ENCODE results near the gene GSDME. TPM values are rescaled to one million over a fixed set of nuclear protein-coding genes. Genes with fewer than 3 reads are reported as not detected.
A peak's percentile ranks its signal among the peaks of the same experiment; 100 is the strongest.

GSDME gene
- total RNA-seq, 1 donor from 2014 or later = 10.8 TPM

DNA sequence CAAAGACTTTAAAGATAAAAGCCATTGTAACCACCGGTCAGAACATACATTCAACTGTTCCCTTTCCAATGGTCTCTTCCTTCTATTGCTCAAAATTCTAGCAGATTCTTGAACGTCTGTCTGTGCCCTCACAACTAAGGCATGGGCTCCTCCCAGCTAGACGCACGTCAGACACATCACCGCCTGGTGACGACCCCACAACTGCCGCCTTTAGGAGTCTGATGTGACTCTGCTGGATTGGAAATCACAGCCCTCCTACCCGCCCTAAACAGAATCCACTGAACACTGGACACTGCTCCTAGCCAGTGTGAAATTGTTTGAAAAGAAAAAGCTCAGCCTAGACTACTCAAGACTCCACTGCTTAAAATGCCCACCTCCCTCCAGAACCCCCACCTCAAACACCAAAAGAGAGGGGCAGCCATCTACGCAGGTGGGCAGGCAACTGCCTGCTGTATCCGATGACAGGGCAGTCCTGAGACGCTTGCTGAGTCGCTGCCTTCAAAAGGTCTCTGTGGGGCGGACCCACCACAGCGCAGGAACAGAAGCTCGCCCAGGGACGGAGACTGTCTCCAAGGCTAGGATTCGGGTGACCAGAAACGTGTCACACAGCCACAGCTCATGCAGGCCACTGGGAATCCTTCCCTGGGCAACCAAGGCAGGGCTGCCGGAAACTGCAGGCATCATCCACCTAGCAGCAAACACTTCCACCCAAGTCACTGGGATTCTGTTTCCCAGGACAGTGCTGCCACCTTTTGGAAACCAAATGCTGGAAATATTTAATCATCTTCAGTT, 34.7 kb downstream of the GSDME start:
- H3K4me3 Mint-ChIP-seq = no peak overlapping the region
- H3K27ac Mint-ChIP-seq = no peak overlapping the region
- peaks cover 5% of the 10 kb centered on the region for H3K27me3 Mint-ChIP-seq
- TF ChIP-seq, protein P1, sequence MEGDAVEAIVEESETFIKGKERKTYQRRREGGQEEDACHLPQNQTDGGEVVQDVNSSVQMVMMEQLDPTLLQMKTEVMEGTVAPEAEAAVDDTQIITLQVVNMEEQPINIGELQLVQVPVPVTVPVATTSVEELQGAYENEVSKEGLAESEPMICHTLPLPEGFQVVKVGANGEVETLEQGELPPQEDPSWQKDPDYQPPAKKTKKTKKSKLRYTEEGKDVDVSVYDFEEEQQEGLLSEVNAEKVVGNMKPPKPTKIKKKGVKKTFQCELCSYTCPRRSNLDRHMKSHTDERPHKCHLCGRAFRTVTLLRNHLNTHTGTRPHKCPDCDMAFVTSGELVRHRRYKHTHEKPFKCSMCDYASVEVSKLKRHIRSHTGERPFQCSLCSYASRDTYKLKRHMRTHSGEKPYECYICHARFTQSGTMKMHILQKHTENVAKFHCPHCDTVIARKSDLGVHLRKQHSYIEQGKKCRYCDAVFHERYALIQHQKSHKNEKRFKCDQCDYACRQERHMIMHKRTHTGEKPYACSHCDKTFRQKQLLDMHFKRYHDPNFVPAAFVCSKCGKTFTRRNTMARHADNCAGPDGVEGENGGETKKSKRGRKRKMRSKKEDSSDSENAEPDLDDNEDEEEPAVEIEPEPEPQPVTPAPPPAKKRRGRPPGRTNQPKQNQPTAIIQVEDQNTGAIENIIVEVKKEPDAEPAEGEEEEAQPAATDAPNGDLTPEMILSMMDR (conservative IDR thresholded peaks at IDR 0.05) = peak; percentile 56
- H3K4me1 Mint-ChIP-seq (ENCODE audit: unreplicated experiment) = no peaks in the 10 kb centered on the region
- DNase-seq (ENCODE audit: extremely low spot score, unreplicated experiment) = no peak
- peaks cover 7% of the 10 kb centered on the region for H3K9me3 Mint-ChIP-seq
- no peaks in the 10 kb centered on the region for H3K36me3 Mint-ChIP-seq

DNA sequence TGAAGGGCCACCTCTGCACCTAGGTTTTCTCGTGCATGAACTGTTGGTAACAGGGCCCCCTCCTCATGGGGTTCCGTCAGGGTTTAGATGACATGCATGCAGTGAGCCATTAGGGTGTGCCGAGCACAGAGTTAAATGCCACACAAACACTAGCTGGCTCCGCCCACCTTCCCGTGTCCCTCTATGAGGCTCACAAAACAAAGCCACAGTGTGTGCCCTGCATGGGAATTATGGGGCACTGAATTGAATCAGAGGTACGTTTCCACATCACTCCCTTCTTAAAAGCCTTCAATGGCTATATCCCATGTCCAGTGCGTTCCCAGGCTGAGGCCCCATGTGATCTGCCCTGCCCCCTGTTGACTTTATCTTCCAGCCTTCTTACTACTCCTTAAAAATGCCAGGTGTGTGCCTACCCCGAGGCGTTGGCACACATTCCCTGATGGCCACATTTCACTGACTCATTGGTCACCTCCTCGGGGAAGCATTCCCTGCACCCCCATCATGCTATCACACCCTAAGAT, 35.7 kb downstream of the GSDME start:
- DNase-seq (ENCODE audit: extremely low spot score, unreplicated experiment) = peak; percentile 45
- no peaks in the 10 kb centered on the region for H3K36me3 Mint-ChIP-seq
- H3K27ac Mint-ChIP-seq = no peak overlapping the region
- peaks cover 10% of the 10 kb centered on the region for H3K27me3 Mint-ChIP-seq
- no peak overlapping the region for H3K4me3 Mint-ChIP-seq
- peaks cover 7% of the 10 kb centered on the region for H3K9me3 Mint-ChIP-seq
- TF ChIP-seq, protein P1 (conservative IDR thresholded peaks at IDR 0.05) = no peak
- no peaks in the 10 kb centered on the region for H3K4me1 Mint-ChIP-seq (ENCODE audit: unreplicated experiment)

DNA sequence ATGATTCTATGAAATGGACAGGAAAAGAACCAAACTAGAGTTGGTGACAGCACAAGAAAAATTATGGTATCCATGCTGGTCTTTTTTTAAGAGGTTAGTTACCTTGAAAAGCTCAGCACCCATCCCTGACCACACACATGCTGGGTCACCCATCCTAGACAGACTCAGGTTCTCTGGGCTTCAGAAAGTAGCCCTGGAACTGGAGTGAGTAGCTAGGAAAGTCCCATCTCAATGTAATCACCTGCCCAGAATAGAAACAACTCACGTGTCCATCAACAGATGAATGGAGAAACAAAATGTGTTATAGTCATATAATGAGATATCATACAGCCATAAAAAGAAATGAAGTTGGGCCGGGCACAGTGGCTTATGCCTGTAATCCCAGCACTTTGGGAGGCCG, 37.0 kb downstream of the GSDME start:
- Mint-ChIP-seq H3K36me3 (no peaks in the 10 kb centered on the region), H3K27ac (no peak overlapping the region), H3K4me1 (ENCODE audit: unreplicated experiment) (peaks cover 6% of the 10 kb centered on the region), H3K9me3 (peaks cover 7% of the 10 kb centered on the region), H3K4me3 (no peak overlapping the region), H3K27me3 (peaks cover 10% of the 10 kb centered on the region)
- TF ChIP-seq, protein P1 (conservative IDR thresholded peaks at IDR 0.05) = no peak
- no peak for DNase-seq (ENCODE audit: extremely low spot score, unreplicated experiment)

GRCh38 chr7:24718977-24719491, 38.2 kb downstream of the GSDME start:
- Mint-ChIP-seq H3K4me1 (ENCODE audit: unreplicated experiment) (peaks cover 6% of the 10 kb centered on the region), H3K27ac (no peak overlapping the region), H3K4me3 (no peak overlapping the region), H3K27me3 (peaks cover 10% of the 10 kb centered on the region), H3K9me3 (no peaks in the 10 kb centered on the region), H3K36me3 (no peaks in the 10 kb centered on the region)
- no peak for DNase-seq (ENCODE audit: extremely low spot score, unreplicated experiment)
- TF ChIP-seq, protein P1 (conservative IDR thresholded peaks at IDR 0.05) = no peak

- no peak overlapping the region for H3K27ac Mint-ChIP-seq
- TF ChIP-seq, protein P1 (conservative IDR thresholded peaks at IDR 0.05) = no peak
- H3K27me3 Mint-ChIP-seq = peaks cover 10% of the 10 kb centered on the region
- no peak for DNase-seq (ENCODE audit: extremely low spot score, unreplicated experiment)
- H3K4me3 Mint-ChIP-seq = no peak overlapping the region
- H3K36me3 Mint-ChIP-seq = no peaks in the 10 kb centered on the region
- H3K4me1 Mint-ChIP-seq (ENCODE audit: unreplicated experiment) = peaks cover 6% of the 10 kb centered on the region
- H3K9me3 Mint-ChIP-seq = no peaks in the 10 kb centered on the region
Observed at GRCh38 chr7:24718431-24718831, 38.8 kb downstream of the GSDME start.

Data from type B pancreatic cell (in vitro differentiated cells).